H9 (cell line): Measurements from ENCODE around the gene TK2. TPM values are rescaled to one million over a fixed set of nuclear protein-coding genes. Genes with fewer than 3 reads are reported as not detected.

Experiments used
- DNase-seq: peaks from one replicate; pipeline ENCODE4 v3.0.0-alpha.2; 2017
- H2AFZ ChIP-seq: one replicate; pipeline ENCODE4 v1.6.1; 2013; ENCODE audit warnings: mild to moderate bottlenecking, low read length, control low read depth, moderate library complexity
- H2AK5ac ChIP-seq: 2 replicates; pipeline ENCODE4 v1.6.1; 2013; ENCODE audit warnings: low read length, control low read depth, mixed read lengths; ENCODE audit not compliant: insufficient read length
- H2BK120ac ChIP-seq: one replicate; pipeline ENCODE4 v1.6.1; 2013; ENCODE audit warnings: low read depth, mild to moderate bottlenecking, low read length, control low read depth, inconsistent platforms; ENCODE audit not compliant: poor library complexity, severe bottlenecking
- H2BK12ac ChIP-seq: 2 replicates; pipeline ENCODE4 v1.6.1; 2013; ENCODE audit warnings: low read length, control low read depth, mixed read lengths, low read depth; ENCODE audit not compliant: insufficient read length
- H2BK15ac ChIP-seq: 2 replicates; pipeline ENCODE4 v1.6.1; 2013; ENCODE audit warnings: low read depth, low read length, control low read depth
- H2BK20ac ChIP-seq: one replicate; pipeline ENCODE4 v1.6.1; 2013; ENCODE audit warnings: low read depth, mild to moderate bottlenecking, low read length, control low read depth, inconsistent platforms; ENCODE audit not compliant: poor library complexity, severe bottlenecking
- H2BK5ac ChIP-seq: 2 replicates; pipeline ENCODE4 v1.6.1; 2013; ENCODE audit warnings: low read length, control low read depth, mixed read lengths; ENCODE audit not compliant: insufficient read length
- H3K14ac ChIP-seq: 2 replicates; pipeline ENCODE4 v1.6.1; 2013; ENCODE audit warnings: low read length, control low read depth; ENCODE audit not compliant: insufficient read depth
- H3K18ac ChIP-seq: 2 replicates; pipeline ENCODE4 v1.6.1; 2013; ENCODE audit warnings: low read depth, mild to moderate bottlenecking, mixed read lengths, low read length, control low read depth; ENCODE audit not compliant: insufficient read length
- H3K23ac ChIP-seq: 2 replicates; pipeline ENCODE4 v1.6.1; 2013; ENCODE audit warnings: low read length, control low read depth, mixed read lengths, low read depth; ENCODE audit not compliant: insufficient read length
- H3K23me2 ChIP-seq: 2 replicates; pipeline ENCODE4 v1.6.1; 2013; ENCODE audit warnings: low read depth, mild to moderate bottlenecking, mixed read lengths, low read length, control low read depth; ENCODE audit not compliant: insufficient read length, poor library complexity, severe bottlenecking
- H3K27ac ChIP-seq: 2 replicates; pipeline ENCODE4 v1.5.1; 2013; ENCODE audit warnings: low read length, control low read depth, mixed read lengths, low read depth; ENCODE audit not compliant: insufficient read length
- H3K27me3 ChIP-seq: 2 replicates; pipeline ENCODE4 v1.6.1; 2013; ENCODE audit warnings: low read length, control low read depth, inconsistent platforms; ENCODE audit not compliant: insufficient read depth
- H3K4ac ChIP-seq: 2 replicates; pipeline ENCODE4 v1.6.1; 2013; ENCODE audit warnings: low read depth, mild to moderate bottlenecking, control low read depth, inconsistent platforms, low read length, moderate library complexity
- H3K4me1 ChIP-seq: 2 replicates; pipeline ENCODE4 v1.6.1; 2013; ENCODE audit warnings: low read length, control low read depth, inconsistent platforms; ENCODE audit not compliant: insufficient read depth
- H3K4me2 ChIP-seq: 2 replicates; pipeline ENCODE4 v1.6.1; 2013; ENCODE audit warnings: low read length, control low read depth, mixed read lengths; ENCODE audit not compliant: insufficient read length, insufficient read depth
- H3K56ac ChIP-seq: 2 replicates; pipeline ENCODE4 v1.6.1; 2013; ENCODE audit warnings: low read depth, mild to moderate bottlenecking, mixed read lengths, low read length, control low read depth; ENCODE audit not compliant: insufficient read length
- H3K79me1 ChIP-seq: 2 replicates; pipeline ENCODE4 v1.6.1; 2013; ENCODE audit warnings: low read depth, mild to moderate bottlenecking, moderate library complexity, low read length, control low read depth, inconsistent platforms; ENCODE audit not compliant: insufficient read depth, poor library complexity, severe bottlenecking
- H3K79me2 ChIP-seq: 2 replicates; pipeline ENCODE4 v1.6.1; 2013; ENCODE audit warnings: low read length, control low read depth, inconsistent platforms; ENCODE audit not compliant: insufficient read depth
- H3K9ac ChIP-seq: 2 replicates; pipeline ENCODE4 v1.6.1; 2013; ENCODE audit warnings: low read length, control low read depth, mixed read lengths; ENCODE audit not compliant: insufficient read length; ENCODE audit errors: extremely low read depth
- H3K9me3 ChIP-seq: one replicate; pipeline ENCODE4 v1.6.1; 2013; ENCODE audit warnings: low read depth, low read length, inconsistent platforms; ENCODE audit not compliant: control insufficient read depth
- H3T11ph ChIP-seq: one replicate; pipeline ENCODE4 v1.6.1; 2013; ENCODE audit warnings: mild to moderate bottlenecking, low read length, control low read depth, inconsistent platforms
- H4K20me1 ChIP-seq: one replicate; pipeline ENCODE4 v1.6.1; 2013; ENCODE audit not compliant: control insufficient read depth, insufficient read length, insufficient read depth
- H4K5ac ChIP-seq: 2 replicates; pipeline ENCODE4 v1.6.1; 2013; ENCODE audit warnings: low read depth, mild to moderate bottlenecking, mixed read lengths, low read length, control low read depth; ENCODE audit not compliant: insufficient read length
- H4K8ac ChIP-seq: replicated peaks from 2 replicates; pipeline ENCODE4 v1.6.1; 2013; ENCODE audit warnings: low read length, control low read depth, mixed read lengths, low read depth; ENCODE audit not compliant: insufficient read length
- H4K91ac ChIP-seq: 2 replicates; pipeline ENCODE4 v1.6.1; 2013; ENCODE audit warnings: low read depth, mild to moderate bottlenecking, moderate library complexity, mixed read lengths, low read length, control low read depth; ENCODE audit not compliant: insufficient read length
- H3K27ac Mint-ChIP-seq, 3 experiments: 2 replicates in 2 of 3; 3 replicates in 1 of 3; pipeline ENCODE4 v1.8.0; 2020 to 2021; ENCODE audit warnings: mixed read lengths in 3 of 3, mild to moderate bottlenecking in 1 of 3, moderate library complexity in 1 of 3
- H3K27me3 Mint-ChIP-seq: 2 replicates; pipeline ENCODE4 v1.8.0; 2021; ENCODE audit warnings: low read depth, mild to moderate bottlenecking, moderate library complexity, mixed read lengths
- H3K36me3 Mint-ChIP-seq, 3 experiments: 2 replicates in 2 of 3; 3 replicates in 1 of 3; pipeline ENCODE4 v1.8.0; 2020 to 2021; ENCODE audit warnings: low read depth in 3 of 3, mixed read lengths in 3 of 3; ENCODE audit not compliant: insufficient read depth in 1 of 3
- H3K4me1 Mint-ChIP-seq, 2 experiments: 2 replicates each; pipeline ENCODE4 v1.8.0; 2020; ENCODE audit warnings: mixed read lengths in 2 of 2
- H3K4me3 Mint-ChIP-seq, 2 experiments: 2 replicates in 1 of 2; 3 replicates in 1 of 2; pipeline ENCODE4 v1.8.0; 2020 to 2021; ENCODE audit warnings: mild to moderate bottlenecking in 2 of 2, mixed read lengths in 2 of 2, moderate library complexity in 1 of 2
- H3K9me3 Mint-ChIP-seq, 2 experiments: 2 replicates in 1 of 2; 3 replicates in 1 of 2; pipeline ENCODE4 v1.8.0; 2020; ENCODE audit warnings: mild to moderate bottlenecking in 2 of 2, mixed read lengths in 2 of 2, moderate library complexity in 1 of 2
- WGBS: extraction: QIAGEN DNeasy Blood & Tissue Kit; methylation state at CpG from one replicate; pipeline ENCODE4 v1.1.7; 2013; ENCODE audit warnings: missing lambda C conversion rate, low lambda C conversion rate, mixed read lengths; ENCODE audit not compliant: insufficient read length; ENCODE audit errors: extremely low coverage; 5-methylcytosine and 5-hydroxymethylcytosine counted together
- total RNA-seq: library from RNA; stranded (reverse); gene quantifications from 2 replicates; pipeline ENCODE4 v1.2.1, GENCODE V29; 2021
- TF ChIP-seq, protein P1 (sequence below): fragments of 200-600 bp; sonication (generic); conservative IDR thresholded peaks from 3 replicates; pipeline ENCODE4 v1.8.0; 2021; ENCODE audit warnings: antibody characterized with exemption, mild to moderate bottlenecking

The TK2 gene
- total RNA-seq, 1 experiment from 2014 or later, result 5.2 TPM

GRCh38 chr16:66471264-66471663 is 78.7 kb downstream of the TK2 start:
- no peaks in the 10 kb centered on the region for H3K27me3 ChIP-seq
- H3K4me2 ChIP-seq, result no peak overlapping the region
- H3K9ac ChIP-seq, result no peak overlapping the region
- TF ChIP-seq, protein P1, sequence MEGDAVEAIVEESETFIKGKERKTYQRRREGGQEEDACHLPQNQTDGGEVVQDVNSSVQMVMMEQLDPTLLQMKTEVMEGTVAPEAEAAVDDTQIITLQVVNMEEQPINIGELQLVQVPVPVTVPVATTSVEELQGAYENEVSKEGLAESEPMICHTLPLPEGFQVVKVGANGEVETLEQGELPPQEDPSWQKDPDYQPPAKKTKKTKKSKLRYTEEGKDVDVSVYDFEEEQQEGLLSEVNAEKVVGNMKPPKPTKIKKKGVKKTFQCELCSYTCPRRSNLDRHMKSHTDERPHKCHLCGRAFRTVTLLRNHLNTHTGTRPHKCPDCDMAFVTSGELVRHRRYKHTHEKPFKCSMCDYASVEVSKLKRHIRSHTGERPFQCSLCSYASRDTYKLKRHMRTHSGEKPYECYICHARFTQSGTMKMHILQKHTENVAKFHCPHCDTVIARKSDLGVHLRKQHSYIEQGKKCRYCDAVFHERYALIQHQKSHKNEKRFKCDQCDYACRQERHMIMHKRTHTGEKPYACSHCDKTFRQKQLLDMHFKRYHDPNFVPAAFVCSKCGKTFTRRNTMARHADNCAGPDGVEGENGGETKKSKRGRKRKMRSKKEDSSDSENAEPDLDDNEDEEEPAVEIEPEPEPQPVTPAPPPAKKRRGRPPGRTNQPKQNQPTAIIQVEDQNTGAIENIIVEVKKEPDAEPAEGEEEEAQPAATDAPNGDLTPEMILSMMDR, result no peak
- no peak overlapping the region for H3K27ac ChIP-seq
- no peak overlapping the region for H3T11ph ChIP-seq
- H2BK120ac ChIP-seq, result no peak overlapping the region
- no peak overlapping the region for H3K18ac ChIP-seq
- no peak overlapping the region for H4K91ac ChIP-seq
- H3K4me3 Mint-ChIP-seq, result no peak overlapping the region
- no peak overlapping the region for H3K27ac Mint-ChIP-seq
- no peak overlapping the region for H3K4ac ChIP-seq
- H3K9me3 ChIP-seq, result no peaks in the 10 kb centered on the region
- H4K8ac ChIP-seq, result no peak overlapping the region
- H3K56ac ChIP-seq, result no peak overlapping the region
- H3K23me2 ChIP-seq, result no peaks in the 10 kb centered on the region
- H2BK12ac ChIP-seq, result no peak overlapping the region
- H3K23ac ChIP-seq, result no peak overlapping the region
- H4K5ac ChIP-seq, result no peak overlapping the region
- WGBS, result no CpG with 5 or more reads among the region's 10 CpGs
- no peak overlapping the region for H3K14ac ChIP-seq
- peaks cover 9% of the 10 kb centered on the region for H3K27me3 Mint-ChIP-seq
- H3K4me1 Mint-ChIP-seq, result peaks cover 4 to 7% of the 10 kb centered on the region in 2 experiments
- no peaks in the 10 kb centered on the region for H3K79me1 ChIP-seq
- no peaks in the 10 kb centered on the region for H3K36me3 Mint-ChIP-seq
- H2AFZ ChIP-seq, result no peak overlapping the region
- H2BK5ac ChIP-seq, result no peak overlapping the region
- no peaks in the 10 kb centered on the region for H3K79me2 ChIP-seq
- H4K20me1 ChIP-seq, result no peaks in the 10 kb centered on the region
- no peaks in the 10 kb centered on the region for H3K4me1 ChIP-seq
- no peaks in the 10 kb centered on the region for H3K9me3 Mint-ChIP-seq
- H2BK15ac ChIP-seq, result no peak overlapping the region
- no peak overlapping the region for H2BK20ac ChIP-seq
- no peak for DNase-seq
- no peak overlapping the region for H2AK5ac ChIP-seq
